GM18505 (cell line): ENCODE data around the gene TMEM132A.
"Not testable (repeated sequence)": the region's sequence is repeated elsewhere in the genome, so short reads cannot be mapped to it uniquely, and the experiment has no call there.

Experiments
- ATAC-seq: cut with Tn5 transposase; IDR thresholded peaks from one replicate; pipeline ENCODE4 v1.9.1; 2021; ENCODE audit not compliant: unreplicated experiment
- POLR2A ChIP-seq: IDR thresholded peaks from 4 replicates; pipeline ENCODE4 v1.6.1; 2011; ENCODE audit warnings: borderline replicate concordance; ENCODE audit not compliant: insufficient read depth, insufficient read length; ENCODE audit errors: extremely low read depth

TMEM132A gene

GRCh38 chr11:60973699-60974098, 49.4 kb downstream of the TMEM132A start:
- no peak for TF ChIP-seq POLR2A
- no peak for ATAC-seq

DNA sequence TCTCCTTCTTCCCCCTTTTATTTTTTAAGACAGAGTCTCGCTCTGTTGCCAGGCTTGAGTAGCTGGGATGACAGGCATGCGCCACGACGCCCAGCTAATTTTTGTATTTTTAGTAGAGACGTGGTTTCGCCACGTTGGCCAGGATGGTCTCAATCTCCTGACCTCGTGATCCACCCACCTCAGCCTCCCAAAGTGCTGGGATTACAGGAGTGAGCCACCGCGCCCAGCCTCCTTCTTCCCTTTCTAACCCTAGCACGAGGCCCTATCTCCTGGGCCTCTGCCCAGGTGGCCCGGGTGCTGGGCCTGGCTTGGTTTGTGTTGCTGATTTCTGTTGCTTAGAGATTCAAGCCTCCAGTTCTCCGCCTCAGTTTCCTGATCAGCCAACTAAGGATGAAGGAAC, 50.1 kb downstream of the TMEM132A start:
- not testable (repeated sequence) for ATAC-seq

DNA sequence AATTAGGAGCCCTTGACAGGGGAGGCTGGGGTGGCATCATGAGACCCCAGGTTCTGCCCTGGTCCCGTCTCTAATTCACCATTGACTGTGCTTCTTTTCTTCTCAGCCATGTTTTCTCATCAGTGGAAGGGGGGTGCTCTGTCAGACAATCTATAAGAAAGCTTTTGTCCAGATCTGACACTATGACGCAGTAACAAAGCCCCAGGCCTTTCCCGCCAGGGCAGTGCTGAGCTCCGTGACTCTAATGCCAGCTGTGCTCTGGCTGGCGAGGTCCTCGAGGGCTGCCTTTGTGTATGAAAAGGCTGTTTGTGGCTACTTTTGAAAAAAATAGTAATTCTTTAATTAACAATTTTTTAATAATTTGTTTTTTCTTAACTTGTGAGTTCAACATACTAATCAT, 50.5 kb downstream of the TMEM132A start:
- no peak for TF ChIP-seq POLR2A
- no peak for ATAC-seq

DNA sequence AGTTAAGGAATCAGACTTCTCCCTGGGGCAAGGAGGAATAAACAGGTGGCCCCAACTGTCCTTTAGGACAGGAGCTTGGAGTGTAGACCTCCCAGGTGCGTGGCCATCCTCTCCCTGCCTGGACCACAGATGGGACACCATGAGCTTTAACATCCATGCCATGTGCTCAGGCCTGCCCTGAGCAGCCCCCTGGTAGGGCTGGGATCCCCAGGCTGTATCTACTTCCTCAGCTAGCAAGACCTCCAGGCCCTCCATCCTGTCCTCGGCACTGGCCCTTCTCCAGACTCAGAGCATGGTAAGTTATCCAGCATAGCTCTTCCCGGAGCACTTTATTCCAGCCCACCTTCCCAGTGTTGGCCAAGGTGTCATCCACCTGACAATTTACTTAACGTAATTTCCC, 53.0 kb downstream of the TMEM132A start:
- no peak for ATAC-seq
- TF ChIP-seq POLR2A, result no peak

- ATAC-seq, result no peak
- TF ChIP-seq POLR2A, result no peak
Observed at GRCh38 chr11:60977836-60978235, 53.6 kb downstream of the TMEM132A start.

DNA sequence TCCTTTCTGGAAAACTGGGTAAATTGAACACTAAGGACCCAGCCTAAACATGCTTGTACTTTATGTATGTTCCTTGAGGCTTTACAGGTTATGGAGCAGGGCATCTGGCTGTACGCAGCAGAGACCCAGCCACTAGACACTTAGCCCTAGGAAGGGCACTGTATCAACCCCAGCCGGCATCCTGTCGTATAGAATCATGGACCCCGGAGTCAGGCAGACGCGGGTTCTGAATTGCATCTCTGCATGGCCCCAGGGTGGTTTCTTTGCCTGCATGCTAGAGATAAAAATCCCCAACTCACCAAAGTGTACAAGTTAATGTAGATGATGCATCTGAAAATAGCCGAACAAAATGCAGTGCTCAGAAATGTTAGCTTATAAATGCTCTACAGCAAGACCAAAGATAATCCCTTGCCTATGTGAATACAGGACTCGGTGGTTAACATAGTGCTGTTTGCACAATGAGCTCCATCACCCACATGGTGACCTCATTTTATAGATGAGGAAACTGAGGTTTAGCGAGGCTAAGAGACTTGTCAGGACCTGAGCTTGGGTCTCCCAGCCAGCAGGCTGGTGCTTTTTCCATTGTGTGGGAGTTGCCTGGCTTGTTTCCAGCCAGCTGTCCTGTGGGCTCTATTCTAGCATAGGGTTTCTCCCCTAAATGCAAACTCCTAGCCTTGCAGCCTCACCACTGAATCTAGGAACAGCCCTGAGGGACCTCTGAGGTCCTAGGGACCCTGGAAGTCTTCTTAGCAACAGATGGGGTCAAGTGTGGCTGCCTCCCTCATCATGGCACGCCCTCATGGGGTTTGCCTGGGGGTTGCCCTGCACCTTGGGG, 54.5 kb downstream of the TMEM132A start:
- TF ChIP-seq POLR2A, result no peak
- no peak for ATAC-seq

GRCh38 chr11:60981515-60981914, 57.3 kb downstream of the TMEM132A start:
- TF ChIP-seq POLR2A, result no peak
- no peak for ATAC-seq

DNA sequence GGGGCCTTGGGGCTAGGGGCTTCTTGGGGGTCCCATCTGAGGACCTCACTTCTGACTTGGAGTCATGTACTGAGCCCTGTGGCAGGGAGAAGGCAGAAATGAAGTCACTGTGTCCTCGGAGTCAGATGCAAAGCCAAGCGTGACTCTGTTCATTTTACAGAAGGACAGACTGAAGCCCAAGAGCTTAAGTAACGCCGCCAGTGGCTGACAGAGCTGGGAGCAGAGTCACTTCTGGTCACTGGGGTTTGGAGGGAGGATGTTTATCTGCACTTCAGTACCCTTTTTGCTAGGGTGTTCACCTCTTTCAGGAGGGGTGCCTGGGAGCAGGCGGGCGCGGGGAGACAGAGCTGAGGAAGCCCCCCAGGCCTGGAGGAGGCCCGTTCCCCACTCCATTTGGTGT, 57.9 kb downstream of the TMEM132A start:
- ATAC-seq, result no peak

GRCh38 chr11:60984149-60984548, 59.9 kb downstream of the TMEM132A start:
- no peak for TF ChIP-seq POLR2A
- no peak for ATAC-seq

More for the DNA sequence above, 57.9 kb downstream of the TMEM132A start:
- no peak for TF ChIP-seq POLR2A

DNA sequence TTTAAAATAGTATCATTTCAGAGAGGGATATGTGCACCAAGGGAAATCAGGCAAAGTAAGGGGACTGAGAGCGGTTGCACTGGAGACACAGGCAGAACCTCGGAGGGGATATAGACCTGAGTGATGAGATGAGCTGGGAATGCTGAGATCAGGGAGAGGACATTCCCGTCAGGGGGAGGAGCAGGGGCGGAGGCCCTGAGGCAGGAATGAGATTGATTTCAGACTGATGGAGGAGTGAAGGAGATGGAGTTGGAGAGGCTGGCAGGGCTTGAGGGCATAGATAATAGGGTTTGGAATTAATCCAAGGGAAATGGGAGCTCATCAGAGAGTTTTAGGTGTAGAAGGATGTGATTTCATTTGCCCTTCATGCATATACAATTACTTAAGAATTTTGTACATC, 60.4 kb downstream of the TMEM132A start:
- TF ChIP-seq POLR2A, result no peak
- no peak for ATAC-seq

DNA sequence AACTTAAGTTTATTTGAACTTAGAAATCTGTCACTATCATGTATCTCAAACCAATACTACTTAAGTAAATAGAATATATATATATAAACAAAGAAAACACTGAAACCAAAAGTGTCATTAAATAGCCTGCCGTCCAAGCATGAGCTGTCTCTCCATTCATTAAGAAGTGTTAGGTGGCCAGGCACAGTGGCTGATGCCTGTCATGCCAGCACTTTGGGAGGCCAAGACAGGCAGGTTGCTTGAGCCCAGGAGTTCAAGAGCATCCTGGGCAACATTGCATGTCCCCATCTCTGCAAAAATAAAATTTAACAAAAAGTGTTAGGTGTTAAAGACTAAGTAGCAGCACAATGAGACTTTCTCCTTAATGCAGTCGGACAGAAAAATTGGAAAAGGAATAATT, 61.2 kb downstream of the TMEM132A start:
- ATAC-seq, result no peak
- no peak for TF ChIP-seq POLR2A

- no peak for TF ChIP-seq POLR2A
- ATAC-seq, result no peak
Observed at GRCh38 chr11:60985991-60986915, 62.0 kb downstream of the TMEM132A start.
